Skin of body (tissue), 2 donors: Measurements from ENCODE around the gene PRKCH. TPM values are rescaled to one million over a fixed set of nuclear protein-coding genes. Genes with fewer than 3 reads are reported as not detected.
A peak's percentile ranks its signal among the peaks of the same experiment; 100 is the strongest.

Source experiments
- DNase-seq: peaks from one replicate; lab custom pipeline; 2025; lab: John Stamatoyannopoulos, UW
- total RNA-seq: library from RNA; depleted of rRNA; stranded (reverse); fragments of >200 nt; gene quantifications from one replicate; pipeline ENCODE4 v1.2.3, GENCODE V29; 2014

Gene PRKCH
- total RNA-seq, 1 donor from 2014 or later: 50.0 TPM

DNA sequence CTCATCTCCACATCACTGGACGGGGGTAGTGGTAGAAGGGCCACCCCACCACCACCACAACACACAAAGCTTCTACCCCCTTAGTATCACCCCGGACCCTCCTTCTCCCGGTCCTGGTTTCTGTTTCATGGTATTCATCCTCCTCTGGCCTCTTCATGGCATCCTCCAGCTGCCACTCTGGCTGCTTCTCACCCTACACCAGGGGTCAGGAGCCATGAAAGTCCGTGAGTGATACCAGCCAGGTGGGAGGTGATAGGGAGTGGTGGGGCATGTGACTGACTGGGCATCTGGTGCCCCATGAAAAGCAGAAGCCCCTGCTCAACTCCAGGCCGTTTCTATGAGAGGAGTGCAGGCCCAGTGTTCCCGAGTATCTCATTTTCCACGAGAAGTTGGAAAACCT is 222.6 kb downstream of the PRKCH start:
- DNase-seq: no peak

DNA sequence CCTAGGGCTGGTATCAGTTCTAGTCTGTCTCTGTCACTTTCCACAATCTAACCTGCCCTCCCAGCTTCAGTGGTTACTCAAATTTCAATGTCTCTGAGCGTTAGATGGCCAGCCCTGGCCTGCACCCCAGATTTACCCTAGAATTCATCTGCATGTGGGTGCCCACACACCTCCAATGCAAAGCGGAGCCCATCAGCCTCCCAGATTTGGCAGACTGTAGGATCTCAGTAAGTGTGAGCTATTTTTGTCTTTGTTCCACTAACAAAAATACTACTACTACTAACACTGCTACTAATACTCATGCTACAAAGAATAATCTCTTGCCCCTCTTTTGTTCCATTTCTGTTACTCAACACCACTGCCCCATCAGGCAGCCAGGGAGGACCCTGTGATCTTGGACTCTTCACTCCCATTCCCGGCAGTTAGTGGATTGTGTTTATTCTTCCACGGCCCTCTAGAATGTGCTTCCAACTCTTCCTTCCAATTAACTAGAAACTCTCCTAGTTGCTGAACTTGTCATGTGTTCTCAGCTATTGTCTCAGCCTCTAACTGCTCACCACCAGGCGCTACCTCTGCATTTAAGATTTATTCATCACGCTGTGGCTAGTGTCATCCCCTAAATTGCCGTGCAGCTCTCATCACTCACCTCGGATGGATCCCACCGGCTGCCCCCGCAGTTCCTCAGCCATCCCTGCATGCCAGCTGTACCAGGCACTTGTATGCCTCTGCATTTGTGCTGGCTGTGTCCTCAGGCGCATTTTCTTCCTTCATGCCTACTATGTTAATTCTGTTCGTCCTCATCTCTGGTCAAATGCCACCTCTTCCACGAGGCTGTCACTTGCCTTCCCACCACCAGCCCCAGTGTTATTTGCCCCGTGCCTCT is 223.3 kb downstream of the PRKCH start:
- no peak for DNase-seq

DNA sequence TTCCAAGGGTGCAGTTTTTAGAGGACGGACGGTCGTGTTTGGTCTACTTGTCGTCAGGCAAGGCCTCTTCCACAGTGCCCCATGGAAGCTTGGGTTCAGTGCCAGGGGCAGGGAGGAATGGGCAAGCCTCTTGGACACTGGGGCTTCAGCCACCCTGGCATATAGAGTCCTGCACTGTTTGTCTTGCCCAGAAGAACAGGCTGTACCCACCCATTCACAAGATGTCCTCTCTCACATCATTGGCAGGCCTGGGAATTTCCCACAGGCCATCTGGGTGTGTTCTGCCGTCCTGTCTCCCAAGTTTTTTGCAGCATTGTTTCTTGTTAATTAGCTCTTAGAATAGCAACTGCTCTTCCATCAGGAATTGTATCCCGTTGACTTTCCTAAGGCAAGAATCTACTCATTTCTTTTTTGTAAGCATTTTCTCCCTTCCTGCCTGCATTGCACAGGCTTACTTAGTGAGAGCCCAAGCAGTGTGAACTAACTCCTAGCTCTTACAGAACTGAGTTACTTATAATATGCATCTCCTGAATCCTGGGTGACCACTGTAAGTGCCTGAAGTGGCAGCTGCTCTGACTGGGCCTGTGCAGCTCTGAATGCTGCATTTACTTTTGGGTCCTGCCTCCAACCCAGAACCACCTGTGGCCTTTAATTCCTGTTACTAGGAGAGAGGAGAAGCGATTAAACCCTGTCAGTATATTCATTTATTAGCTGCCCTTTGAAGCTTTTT is 224.5 kb downstream of the PRKCH start:
- DNase-seq: no peak

DNA sequence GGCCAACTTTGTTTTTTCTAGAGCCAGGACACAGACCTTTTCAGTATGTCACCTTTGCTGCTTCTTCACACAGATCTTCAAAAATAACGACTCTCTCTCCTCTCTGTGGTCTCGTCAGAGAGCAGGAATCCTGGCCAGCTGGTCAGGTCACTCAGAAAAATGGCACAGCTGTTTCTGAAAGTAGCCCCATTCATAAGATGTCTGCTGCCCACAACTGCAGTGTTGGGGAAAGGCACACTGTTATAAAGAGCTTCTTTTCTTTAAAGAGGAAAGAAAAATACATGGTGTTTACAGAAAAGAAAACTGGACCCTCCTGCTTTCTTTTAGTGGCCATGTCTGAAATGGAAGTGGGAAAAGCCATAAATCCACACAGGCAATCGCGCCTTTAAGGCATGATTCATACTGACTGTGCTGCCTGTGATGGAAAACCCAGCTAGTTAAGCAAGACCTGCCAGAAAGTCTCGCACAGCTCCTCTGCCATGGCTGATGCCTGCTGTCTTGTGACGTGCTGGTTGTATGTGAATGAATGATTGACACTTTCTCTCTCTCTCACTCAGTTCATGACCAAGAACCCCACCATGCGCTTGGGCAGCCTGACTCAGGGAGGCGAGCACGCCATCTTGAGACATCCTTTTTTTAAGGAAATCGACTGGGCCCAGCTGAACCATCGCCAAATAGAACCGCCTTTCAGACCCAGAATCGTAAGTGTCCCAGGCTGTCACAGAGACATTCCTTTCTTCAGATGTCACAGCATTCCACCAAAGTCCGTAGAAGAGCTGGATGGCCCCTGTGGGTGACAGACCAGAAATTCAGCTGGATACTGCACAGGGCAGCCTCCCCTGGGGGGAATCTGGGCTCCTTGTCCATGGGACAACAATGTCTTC is 226.0 kb downstream of the PRKCH start:
- DNase-seq: no peak

DNA sequence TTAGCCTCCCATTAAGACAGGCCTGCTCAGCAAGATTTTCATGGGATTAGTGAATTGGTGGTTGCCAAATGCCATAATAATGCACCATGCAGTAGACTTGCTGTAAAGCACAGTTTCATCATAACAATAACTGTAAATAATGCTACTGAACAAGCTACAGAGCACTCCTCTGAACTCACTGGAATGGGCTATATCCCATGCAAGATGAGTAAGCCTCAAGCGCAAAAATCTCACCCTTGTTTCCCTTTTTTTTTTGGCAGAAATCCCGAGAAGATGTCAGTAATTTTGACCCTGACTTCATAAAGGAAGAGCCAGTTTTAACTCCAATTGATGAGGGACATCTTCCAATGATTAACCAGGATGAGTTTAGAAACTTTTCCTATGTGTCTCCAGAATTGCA is 228.0 kb downstream of the PRKCH start:
- DNase-seq: no peak

DNA sequence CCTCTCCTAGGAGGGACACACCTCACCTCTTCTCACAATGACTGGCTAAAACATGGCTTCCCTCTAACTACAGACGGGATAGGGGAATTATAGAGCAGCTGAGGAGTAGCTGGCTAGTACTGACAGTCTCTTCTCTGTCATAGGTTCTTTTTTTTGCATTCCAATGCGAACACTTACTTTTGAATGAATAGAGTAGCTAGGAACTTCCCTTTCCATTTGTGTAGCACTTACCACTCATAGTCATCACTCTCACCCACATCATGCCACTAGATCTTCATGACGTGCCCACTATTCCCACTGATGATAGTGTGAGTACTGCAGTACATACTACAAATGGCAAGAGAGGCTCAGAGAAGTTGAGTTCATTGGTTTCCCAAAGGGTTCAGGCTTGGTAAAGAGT is 230.0 kb downstream of the PRKCH start:
- no peak for DNase-seq

DNA sequence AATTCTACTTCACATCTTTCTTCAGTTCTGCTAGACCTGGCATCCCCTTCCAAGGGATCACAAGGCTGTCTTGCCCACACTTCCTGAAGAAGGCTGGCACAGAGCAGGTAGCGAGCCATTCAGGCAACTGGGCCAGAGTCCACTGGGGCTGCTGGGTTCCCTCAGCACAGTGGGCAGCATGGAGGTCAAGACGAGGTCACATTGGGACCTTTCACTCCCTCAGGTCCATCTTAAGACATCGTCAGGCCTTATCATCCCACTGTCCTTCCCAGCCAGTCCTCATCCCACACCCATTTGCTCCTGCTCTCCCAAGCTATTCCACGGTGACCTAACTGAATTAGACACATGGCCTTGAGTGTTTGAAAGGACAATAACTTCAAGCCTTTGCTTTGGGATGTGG is 230.9 kb downstream of the PRKCH start:
- no peak for DNase-seq

DNA sequence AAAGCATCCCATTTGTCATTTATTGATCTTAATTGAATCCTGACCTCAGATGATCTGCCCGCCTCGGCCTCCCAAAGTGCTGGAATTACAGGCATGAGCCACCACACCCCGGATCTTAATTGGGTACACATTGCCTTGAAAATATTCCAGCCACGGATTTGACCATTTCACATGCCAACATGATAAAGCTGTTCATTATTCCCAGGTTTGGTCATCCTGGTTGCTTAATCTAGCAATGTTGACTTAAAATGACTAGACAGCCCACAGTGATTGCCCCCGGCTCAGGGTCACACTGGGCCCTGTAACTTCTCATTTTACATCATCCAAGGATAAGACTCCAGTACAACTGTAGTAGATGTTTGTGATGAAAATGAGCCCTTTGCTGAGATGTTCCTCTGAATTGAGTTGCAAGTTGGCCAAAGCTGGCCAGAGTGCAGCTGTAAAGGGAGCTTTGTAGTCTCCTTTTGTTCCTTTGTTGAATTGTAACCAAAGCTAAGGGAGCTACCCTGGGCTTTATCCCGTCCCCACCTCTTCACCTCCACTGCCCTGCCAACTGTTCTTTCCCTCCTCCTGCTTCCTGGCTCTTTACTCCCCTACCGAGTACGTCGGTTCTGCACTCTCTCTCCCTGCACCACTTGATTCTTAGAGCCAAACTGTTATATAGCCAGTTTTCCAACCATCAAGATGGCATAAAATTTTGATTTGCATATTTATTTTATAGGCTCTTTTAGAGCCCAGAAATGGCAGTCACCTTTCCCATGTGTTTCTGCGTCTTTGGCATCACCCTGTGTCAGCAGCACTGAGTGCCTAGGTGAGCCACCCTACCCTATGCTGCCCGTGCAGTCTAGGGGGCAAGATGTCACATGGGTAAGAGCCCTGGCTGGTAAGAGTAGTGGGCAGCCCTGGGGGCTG is 232.6 kb downstream of the PRKCH start:
- no peak for DNase-seq

DNA sequence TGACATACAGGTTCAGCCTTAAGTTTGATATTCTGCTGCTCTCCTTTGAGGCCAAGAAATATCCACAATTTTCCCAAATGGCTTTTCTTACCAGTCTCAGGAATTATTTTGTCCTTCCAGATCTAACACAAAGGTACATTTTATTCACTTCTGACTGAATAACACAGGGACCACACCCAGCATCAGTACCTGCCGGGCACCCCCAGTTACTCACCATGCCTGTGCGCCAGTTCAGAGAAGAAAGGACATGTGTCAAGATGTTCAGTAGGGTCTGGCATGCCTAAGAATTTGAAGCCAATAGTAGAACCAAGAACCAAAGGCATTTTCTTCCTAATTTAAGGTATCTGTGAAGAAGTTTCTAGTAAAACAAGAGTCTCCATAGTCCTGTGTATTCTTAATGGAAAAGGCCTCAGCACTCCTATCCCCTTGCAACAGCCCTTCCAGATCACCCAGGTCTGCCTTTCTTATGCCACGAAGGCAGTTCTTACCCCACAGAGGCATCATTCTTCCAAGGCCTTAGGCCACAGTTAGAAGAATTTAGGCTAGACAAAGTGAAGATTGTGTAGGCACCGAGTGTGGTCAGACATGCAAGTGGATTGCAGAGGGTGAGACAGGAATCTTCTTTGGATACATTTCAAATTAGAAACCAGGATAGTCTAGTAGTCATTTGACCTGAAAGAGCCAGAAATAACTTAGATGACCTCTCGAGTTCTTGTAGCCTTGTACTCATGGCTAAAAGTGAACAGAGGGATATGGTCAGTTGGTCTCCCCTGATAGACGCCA is 233.9 kb downstream of the PRKCH start:
- DNase-seq: no peak

DNA sequence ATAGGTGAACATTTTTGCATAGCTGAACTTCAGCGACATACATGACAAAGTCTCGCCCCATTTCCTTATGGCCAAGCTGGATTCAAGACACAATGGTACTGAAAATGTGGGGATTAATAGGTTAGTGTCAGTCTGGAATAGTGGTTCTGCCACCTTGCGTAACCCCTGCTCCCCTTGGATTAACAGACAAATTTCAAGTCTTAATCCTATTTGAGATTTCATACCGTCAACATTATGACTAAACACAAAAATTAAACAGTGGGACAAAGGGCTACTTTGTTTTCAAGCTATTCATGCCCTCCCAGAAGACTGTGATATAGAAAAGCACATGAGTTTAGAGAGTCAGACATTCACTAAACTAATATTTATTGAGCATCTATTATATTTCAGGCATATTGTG is 235.1 kb downstream of the PRKCH start:
- DNase-seq: no peak

DNA sequence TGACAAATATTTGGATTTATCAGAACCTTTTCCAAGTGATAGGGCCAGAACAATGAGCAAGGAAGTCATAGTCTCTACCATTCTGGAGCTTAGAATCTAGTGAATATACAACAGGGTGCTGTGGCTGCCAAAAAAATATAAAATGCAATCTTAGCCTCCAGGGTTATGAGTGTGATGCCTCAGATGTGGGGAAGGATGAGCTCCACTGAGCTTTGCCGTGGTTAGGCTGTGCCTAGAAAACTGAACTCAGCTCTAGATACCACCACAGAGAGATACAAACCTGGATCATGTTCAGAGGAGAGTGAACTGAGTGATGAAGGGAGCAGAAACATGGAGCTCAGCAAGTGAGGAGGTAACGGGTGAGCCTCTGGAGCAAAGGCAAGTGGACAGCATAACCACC is 235.9 kb downstream of the PRKCH start:
- no peak for DNase-seq

DNA sequence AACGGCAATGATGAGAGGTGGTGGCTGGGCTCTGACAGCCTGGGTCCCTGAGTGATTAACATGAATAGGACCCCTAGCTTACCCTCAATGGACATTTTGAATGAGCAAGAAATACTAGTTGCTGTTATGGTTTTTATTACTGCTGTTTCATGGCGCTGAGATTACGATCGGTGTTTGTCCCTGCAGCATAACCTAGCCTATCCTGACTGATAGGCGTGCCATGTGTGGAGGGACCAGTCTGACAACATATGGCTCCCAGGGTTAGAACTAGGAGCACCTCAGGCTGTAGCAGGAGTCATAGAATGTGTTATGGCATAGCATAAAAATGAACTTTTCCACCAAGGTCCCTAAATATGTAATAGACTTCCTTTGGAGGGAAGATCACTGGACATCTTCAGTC is 236.5 kb downstream of the PRKCH start:
- no peak for DNase-seq

DNA sequence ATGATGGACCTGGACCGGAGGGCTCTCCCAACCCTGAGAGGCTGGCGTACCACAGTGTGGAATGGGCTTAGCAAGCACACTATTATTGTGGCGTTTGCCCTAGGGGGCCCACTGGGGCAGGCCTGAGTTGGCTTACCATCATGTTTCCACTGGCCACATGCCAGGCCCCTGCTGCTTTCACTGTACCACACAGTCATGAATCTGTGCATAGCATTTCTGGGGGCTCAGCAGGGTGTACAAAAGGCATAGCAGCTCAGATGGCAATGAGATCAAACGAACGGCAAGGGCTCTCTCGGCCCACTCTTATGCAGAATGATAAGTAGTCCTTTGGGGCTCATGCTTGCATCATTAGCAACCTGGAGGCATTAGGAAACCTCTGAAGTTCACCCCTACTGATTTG is 236.9 kb downstream of the PRKCH start:
- no peak for DNase-seq

DNA sequence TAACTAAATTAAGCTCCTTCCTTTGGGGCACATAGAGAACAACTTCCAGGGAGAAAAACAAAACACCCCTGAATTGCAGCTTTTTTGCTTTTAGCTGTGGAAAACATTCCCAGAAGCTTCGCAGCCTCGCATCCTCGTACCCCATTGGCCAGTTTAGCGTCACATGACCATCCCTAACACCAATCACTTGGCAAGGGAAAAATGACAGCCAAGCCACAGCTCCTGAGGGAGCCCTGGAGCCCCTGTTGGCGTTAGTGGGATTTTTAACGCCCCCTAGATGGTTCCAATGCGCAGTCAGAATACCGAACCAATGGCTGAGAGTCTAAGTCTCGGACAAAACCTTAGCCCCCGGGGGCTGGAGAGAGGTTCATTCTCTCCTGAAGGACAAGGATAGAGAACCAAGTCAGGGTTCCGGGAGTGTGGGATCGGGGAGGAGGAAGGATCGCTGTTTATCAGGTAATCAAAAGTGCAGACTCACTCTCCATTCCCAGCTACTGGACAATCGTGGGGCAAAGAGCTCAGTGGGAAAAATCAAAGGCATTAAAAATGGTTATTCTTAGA is 238.3 kb downstream of the PRKCH start:
- no peak for DNase-seq

DNA sequence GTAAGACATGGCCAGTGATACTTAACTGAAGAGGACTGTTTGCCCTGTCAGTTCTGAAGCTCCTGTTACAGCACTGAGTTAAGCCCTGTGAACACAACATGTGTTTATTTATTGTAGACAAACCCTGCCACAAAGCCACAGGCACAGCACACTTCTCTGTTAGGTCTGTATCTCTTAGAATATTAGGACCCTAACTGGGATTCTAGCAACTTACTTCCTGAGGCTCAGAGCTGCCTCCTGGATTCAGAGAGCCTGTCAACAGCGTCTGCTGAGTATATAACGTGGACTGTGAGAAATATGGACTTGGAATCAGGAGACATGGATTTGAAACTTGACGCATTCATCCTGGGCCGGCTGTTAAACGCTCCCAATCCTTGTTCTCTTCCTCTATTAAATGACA is 238.9 kb downstream of the PRKCH start:
- no peak for DNase-seq

DNA sequence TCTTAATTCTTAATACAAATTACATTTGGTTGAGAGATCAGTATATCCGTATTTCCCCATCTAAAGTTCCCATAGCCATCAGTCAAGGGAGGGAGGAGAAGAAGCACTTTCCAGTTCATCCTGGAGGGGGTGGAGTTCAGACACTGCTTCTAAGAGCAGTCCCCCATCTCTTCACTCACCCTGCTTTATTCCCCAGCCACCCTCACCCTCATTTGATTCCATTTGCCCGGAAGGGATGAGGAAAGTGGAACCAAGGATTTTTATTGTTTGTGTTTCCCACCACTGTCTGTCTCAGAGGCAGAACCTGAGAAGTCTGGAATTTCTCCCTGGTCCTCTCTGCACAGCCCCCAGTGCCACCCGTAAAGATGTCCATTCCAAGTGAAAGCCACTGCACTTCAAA is 239.7 kb downstream of the PRKCH start:
- no peak for DNase-seq

DNA sequence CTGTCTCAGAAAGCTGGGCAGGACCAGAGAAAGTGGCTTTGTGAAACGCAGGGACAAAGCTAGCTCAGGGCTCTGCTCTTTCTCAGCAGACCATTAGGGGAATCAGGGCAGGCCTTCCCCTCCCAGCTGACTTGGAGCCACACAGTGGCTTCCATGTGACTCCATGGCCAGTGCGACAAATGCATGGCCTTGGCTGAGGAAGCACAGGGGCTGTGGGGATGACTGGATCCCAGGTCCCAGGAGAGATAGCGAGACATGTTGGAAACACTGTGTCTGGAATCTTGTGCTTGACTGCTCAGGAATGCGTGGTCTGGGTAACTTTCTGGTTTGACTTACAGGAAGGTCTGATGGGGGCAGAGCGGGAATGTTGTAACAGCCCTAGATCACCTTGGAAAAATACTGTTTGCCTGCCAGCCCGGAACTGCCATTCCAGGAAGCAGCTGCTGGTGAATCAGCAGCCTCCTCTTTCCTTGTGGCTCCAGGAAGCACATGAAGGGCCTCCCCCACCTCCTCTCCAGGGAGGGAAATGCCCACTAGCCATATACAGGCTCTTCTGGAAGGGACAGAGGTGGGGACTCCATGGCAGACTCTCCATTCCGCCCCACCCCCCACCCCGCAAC is 240.4 kb downstream of the PRKCH start:
- peak; percentile 54 for DNase-seq

DNA sequence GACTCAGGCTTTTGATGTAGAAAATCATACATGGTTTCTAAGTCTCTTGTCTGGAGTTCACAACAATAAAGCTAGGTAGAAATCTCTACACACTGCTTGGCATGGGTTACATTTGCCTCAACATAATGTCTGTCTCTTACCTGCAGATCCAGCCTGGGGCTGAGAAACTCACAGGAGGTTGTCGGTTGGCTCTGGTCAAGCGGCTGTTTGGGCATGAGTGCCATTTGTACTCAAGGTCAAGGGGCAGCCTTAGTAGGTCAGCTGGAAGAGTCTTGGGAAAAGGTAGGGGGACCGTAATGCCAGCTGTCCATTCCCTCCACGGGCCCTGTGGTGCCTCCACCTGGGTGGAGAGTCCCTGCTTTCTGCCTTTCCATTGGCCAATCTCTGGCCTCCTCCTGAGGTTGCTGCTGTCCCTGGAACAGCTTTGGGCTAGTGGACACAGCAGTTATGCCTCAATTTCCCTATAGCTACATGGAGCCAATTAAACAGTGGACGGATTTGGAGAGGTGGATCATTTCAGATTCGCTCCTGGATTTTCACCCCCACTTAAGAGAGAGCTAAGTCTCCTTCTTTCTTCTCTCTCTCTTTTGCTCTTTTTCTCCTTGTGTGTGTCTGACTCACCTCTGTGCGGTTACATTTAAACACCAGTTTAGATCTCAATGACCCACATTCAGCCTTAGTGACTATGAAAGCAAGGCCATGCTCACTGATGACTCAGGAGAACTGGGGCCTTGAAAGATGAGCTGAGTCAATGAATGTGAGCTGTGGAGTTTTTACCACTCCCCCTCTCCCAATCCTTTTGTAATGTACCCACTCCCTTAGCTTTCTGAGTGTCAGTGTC is 241.2 kb downstream of the PRKCH start:
- no peak for DNase-seq
